ENCODE data around the gene CSPG4. TPM values are rescaled to one million over a fixed set of nuclear protein-coding genes. Genes with fewer than 3 reads are reported as not detected.

The CSPG4 gene
- total and polyA plus RNA-seq, 2 of the 4 experiments (the other 2 are of a cell fraction): 12.4 to 28.4 TPM

Other genes starting within 250 kb of the CSPG4 start
- 20.0 and 26.5 TPM in 2 replicates for gene PTPN9, start 133.5 kb downstream of the CSPG4 start, total RNA-seq (2012; rRNA removed)
- 26.3 and 38.9 TPM in 2 replicates for gene PTPN9, start 133.5 kb downstream of the CSPG4 start, polyA plus RNA-seq (2012; rRNA removed)
- 23.8 and 28.6 TPM in 2 replicates for gene SNUPN, start 87.1 kb downstream of the CSPG4 start, total RNA-seq (2012; rRNA removed)
- gene SNUPN, start 87.1 kb downstream of the CSPG4 start, polyA plus RNA-seq (2012; rRNA removed): 21.8 and 24.1 TPM in 2 replicates
- 42.1 and 84.7 TPM in 2 replicates for gene IMP3, start 72.6 kb downstream of the CSPG4 start, total RNA-seq (2012; rRNA removed)
- gene IMP3, start 72.6 kb downstream of the CSPG4 start, polyA plus RNA-seq (2012; rRNA removed): 55.6 and 59.3 TPM in 2 replicates
- 11.9 and 12.7 TPM in 2 replicates for gene SNX33, start 64.9 kb downstream of the CSPG4 start, total RNA-seq (2012; rRNA removed)
- gene SNX33, start 64.9 kb downstream of the CSPG4 start, polyA plus RNA-seq (2012; rRNA removed): 12.5 and 14.6 TPM in 2 replicates
- 28.9 and 44.2 TPM in 2 replicates for gene UBE2Q2, start 130.6 kb upstream of the CSPG4 start, total RNA-seq (2012; rRNA removed)
- 14.0 and 18.0 TPM in 2 replicates for gene UBE2Q2, start 130.6 kb upstream of the CSPG4 start, polyA plus RNA-seq (2012; rRNA removed)
- gene FBXO22, start 191.0 kb upstream of the CSPG4 start, total RNA-seq (2012; rRNA removed): 43.3 and 45.2 TPM in 2 replicates
- 22.4 and 24.5 TPM in 2 replicates for gene FBXO22, start 191.0 kb upstream of the CSPG4 start, polyA plus RNA-seq (2012; rRNA removed)

Data from IMR-90 (cell line).